Neural progenitor cell (in vitro differentiated cells): ENCODE data around the gene DCUN1D3. TPM values are rescaled to one million over a fixed set of nuclear protein-coding genes. Genes with fewer than 3 reads are reported as not detected.
"Not testable (repeated sequence)": the region's sequence is repeated elsewhere in the genome, so short reads cannot be mapped to it uniquely, and the experiment has no call there.

ENCODE experiments used
- DNase-seq: peaks from one replicate; pipeline ENCODE4 v3.0.0-alpha.2; 2016; ENCODE audit warnings: low spot score
- H2AFZ ChIP-seq: fragments of 200-600 bp; sonication (generic); replicated peaks from 2 replicates; pipeline ENCODE4 v1.6.1; 2016; ENCODE audit warnings: antibody characterized with exemption
- H3F3A ChIP-seq: fragments of 200-600 bp; sonication (generic); 2 replicates; pipeline ENCODE4 v1.6.1; 2016; ENCODE audit warnings: antibody characterized with exemption, low read depth
- H3K27ac ChIP-seq: fragments of 200-600 bp; sonication (generic); 2 replicates; pipeline ENCODE4 v1.5.1; 2016; ENCODE audit warnings: mild to moderate bottlenecking
- H3K27me3 ChIP-seq: fragments of 200-600 bp; sonication (generic); 2 replicates; pipeline ENCODE4 v1.6.1; 2016; ENCODE audit warnings: mild to moderate bottlenecking, moderate library complexity
- H3K36me3 ChIP-seq: fragments of 200-600 bp; sonication (generic); 2 replicates; pipeline ENCODE4 v1.5.1; 2016
- H3K4me1 ChIP-seq: fragments of 200-600 bp; sonication (generic); 2 replicates; pipeline ENCODE4 v1.6.1; 2016; ENCODE audit warnings: mixed run types
- H3K4me2 ChIP-seq: fragments of 200-600 bp; sonication (generic); 2 replicates; pipeline ENCODE4 v1.6.1; 2016
- H3K4me3 ChIP-seq: fragments of 200-600 bp; sonication (generic); 2 replicates; pipeline ENCODE4 v1.5.1; 2016
- H3K79me2 ChIP-seq: fragments of 200-600 bp; sonication (generic); 2 replicates; pipeline ENCODE4 v1.6.1; 2016; ENCODE audit warnings: low read depth
- H3K9ac ChIP-seq: fragments of 200-600 bp; sonication (generic); 2 replicates; pipeline ENCODE4 v1.6.1; 2016
- H3K9me3 ChIP-seq: fragments of 200-600 bp; sonication (generic); 2 replicates; pipeline ENCODE4 v1.5.1; 2016; ENCODE audit warnings: low read depth
- H4K20me1 ChIP-seq: fragments of 200-600 bp; sonication (generic); 2 replicates; pipeline ENCODE4 v1.6.1; 2016; ENCODE audit warnings: low read depth
- H3K27ac Mint-ChIP-seq: 3 replicates; pipeline ENCODE4 v1.8.0; 2021; ENCODE audit warnings: mixed read lengths
- H3K27me3 Mint-ChIP-seq: 2 replicates; pipeline ENCODE4 v1.8.0; 2022; ENCODE audit warnings: low read depth, mild to moderate bottlenecking, inconsistent platforms, moderate library complexity, mixed read lengths; ENCODE audit not compliant: insufficient read depth
- H3K36me3 Mint-ChIP-seq: 3 replicates; pipeline ENCODE4 v1.8.0; 2021; ENCODE audit warnings: mixed read lengths
- H3K4me1 Mint-ChIP-seq: 3 replicates; pipeline ENCODE4 v1.8.0; 2021; ENCODE audit warnings: mixed read lengths
- H3K4me3 Mint-ChIP-seq: 3 replicates; pipeline ENCODE4 v1.8.0; 2021; ENCODE audit warnings: mild to moderate bottlenecking, moderate library complexity, mixed read lengths
- H3K9me3 Mint-ChIP-seq: 3 replicates; pipeline ENCODE4 v1.8.0; 2020; ENCODE audit warnings: mixed read lengths
- EZH2 ChIP-seq: fragments of 200-600 bp; sonication (generic); IDR thresholded peaks from 2 replicates; pipeline ENCODE4 v1.6.1; 2017; ENCODE audit warnings: antibody characterized with exemption, mild to moderate bottlenecking, moderate library complexity
- EZH2phosphoT487 ChIP-seq: fragments of 200-600 bp; sonication (generic); IDR thresholded peaks from 2 replicates; pipeline ENCODE4 v1.6.1; 2017; ENCODE audit warnings: antibody characterized with exemption
- total RNA-seq: library from RNA; depleted of rRNA; stranded (reverse); fragments of >200 nt; gene quantifications from 2 replicates; pipeline ENCODE4 v1.2.3, GENCODE V29; 2015; ENCODE audit warnings: low replicate concordance
- TF ChIP-seq, protein P1 (sequence below): fragments of 200-600 bp; sonication (generic); IDR thresholded peaks from 2 replicates; pipeline ENCODE4 v1.5.1; 2017; ENCODE audit warnings: antibody characterized with exemption, mild to moderate bottlenecking

The DCUN1D3 gene
- total RNA-seq, 1 donor from 2014 or later: 18.2 TPM

DNA sequence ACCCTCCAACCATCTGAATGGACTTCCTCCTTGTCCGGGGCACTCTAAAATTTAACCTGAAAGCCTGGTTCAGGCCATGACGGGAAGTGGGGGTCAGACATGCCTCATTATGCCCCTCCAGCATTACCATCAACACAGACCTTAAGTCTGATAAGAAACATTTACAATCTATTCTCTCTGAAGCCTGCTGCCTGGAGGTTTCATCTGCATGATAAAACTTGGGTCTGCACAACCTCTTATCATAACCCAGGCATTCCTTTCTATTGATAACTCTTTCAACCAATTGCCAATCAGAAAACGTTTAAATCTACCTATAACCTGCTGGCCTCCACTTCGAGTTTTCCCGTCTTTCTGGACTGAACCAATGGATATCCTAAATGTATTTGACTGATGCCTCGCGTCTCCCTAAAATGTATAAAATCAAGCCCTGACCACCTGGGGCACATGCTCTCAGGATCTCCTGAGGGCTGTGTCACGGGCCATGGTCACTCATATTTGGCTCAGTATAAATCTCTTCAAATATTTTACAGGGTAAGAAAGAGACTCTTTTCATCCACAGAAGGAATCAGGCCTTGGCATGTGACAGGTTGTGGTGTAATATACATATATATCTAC lies 46.0 kb upstream of the DCUN1D3 start:
- Histone ChIP-seq H3K36me3 (no peaks in the 10 kb centered on the region), H2AFZ (no peak overlapping the region), H4K20me1 (no peaks in the 10 kb centered on the region), H3K4me3 (no peak overlapping the region), H3K4me1 (no peaks in the 10 kb centered on the region), H3K79me2 (no peaks in the 10 kb centered on the region), H3K27ac (no peak overlapping the region), H3K4me2 (no peak overlapping the region), H3K9me3 (no peaks in the 10 kb centered on the region), H3K27me3 (no peaks in the 10 kb centered on the region), H3F3A (no peaks in the 10 kb centered on the region), H3K9ac (no peak overlapping the region)
- no peaks in the 10 kb centered on the region for H3K9me3 Mint-ChIP-seq
- peaks cover 2% of the 10 kb centered on the region for H3K27me3 Mint-ChIP-seq
- no peaks in the 10 kb centered on the region for H3K36me3 Mint-ChIP-seq
- H3K4me1 Mint-ChIP-seq: no peaks in the 10 kb centered on the region
- H3K27ac Mint-ChIP-seq: no peak overlapping the region
- TF ChIP-seq, protein P1, sequence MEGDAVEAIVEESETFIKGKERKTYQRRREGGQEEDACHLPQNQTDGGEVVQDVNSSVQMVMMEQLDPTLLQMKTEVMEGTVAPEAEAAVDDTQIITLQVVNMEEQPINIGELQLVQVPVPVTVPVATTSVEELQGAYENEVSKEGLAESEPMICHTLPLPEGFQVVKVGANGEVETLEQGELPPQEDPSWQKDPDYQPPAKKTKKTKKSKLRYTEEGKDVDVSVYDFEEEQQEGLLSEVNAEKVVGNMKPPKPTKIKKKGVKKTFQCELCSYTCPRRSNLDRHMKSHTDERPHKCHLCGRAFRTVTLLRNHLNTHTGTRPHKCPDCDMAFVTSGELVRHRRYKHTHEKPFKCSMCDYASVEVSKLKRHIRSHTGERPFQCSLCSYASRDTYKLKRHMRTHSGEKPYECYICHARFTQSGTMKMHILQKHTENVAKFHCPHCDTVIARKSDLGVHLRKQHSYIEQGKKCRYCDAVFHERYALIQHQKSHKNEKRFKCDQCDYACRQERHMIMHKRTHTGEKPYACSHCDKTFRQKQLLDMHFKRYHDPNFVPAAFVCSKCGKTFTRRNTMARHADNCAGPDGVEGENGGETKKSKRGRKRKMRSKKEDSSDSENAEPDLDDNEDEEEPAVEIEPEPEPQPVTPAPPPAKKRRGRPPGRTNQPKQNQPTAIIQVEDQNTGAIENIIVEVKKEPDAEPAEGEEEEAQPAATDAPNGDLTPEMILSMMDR: no peak
- TF ChIP-seq EZH2 (no peak), EZH2phosphoT487 (no peak)
- DNase-seq: no peak
- H3K4me3 Mint-ChIP-seq: no peak overlapping the region

DNA sequence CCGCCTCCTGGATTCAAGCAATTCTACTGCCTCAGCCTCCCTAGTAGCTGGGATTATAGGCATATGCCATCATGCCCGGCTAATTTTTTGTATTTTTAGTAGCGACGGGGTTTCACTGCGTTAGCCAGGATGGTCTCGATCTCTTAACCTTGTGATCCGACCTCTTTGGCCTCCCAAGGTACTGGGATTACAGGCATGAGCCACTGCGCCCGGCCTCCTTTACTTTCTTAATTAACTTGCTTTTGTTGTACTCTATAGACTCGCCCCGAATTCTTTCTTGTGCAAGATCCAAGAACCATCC lies 45.4 kb upstream of the DCUN1D3 start:
- not testable (repeated sequence) for H3K27me3 Mint-ChIP-seq, H3K4me1 ChIP-seq, H3K9me3 ChIP-seq, H3K4me2 ChIP-seq, H2AFZ ChIP-seq, H3K27ac Mint-ChIP-seq, H3K27me3 ChIP-seq, H3K79me2 ChIP-seq, H3K9ac ChIP-seq, H3K27ac ChIP-seq, H3K36me3 Mint-ChIP-seq, DNase-seq, H3K4me3 ChIP-seq, H3K4me1 Mint-ChIP-seq, H4K20me1 ChIP-seq, H3F3A ChIP-seq, H3K9me3 Mint-ChIP-seq, H3K4me3 Mint-ChIP-seq, H3K36me3 ChIP-seq

DNA sequence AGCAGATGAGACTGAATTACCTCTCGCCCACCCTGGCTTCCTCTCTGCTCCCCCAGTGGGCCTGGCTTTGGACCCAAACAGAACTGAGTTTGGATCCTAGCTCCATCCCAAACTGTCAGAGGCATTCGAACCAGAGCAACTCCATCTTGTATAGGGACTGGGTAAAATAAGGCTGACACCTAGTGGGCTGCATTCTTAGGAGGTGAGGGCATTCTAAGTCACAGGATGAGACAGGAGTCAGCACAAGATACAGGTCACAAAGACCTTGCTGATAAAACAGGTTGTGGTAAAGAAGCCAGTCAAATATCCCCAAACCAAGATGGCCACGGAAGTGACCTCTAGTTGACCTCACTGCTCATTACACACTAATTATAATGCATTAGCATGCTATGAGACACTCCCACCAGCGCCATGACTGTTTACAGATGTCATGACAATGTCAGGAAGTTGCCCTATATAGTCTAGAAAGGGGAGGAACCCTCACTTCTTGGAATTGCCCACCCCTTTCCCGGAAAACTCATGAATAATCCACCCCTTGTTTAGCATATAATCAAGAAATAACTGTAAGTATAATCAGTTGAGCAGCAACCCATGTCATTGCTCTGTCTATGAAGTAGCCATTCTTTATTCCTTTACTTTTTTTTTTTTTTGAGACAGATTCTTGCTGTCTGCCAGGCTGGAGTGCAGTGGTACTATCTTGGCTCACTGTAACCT lies 44.9 kb upstream of the DCUN1D3 start:
- Histone ChIP-seq H3F3A (no peaks in the 10 kb centered on the region), H3K27me3 (no peaks in the 10 kb centered on the region), H3K9ac (no peak overlapping the region), H4K20me1 (no peaks in the 10 kb centered on the region), H3K79me2 (no peaks in the 10 kb centered on the region), H3K4me3 (no peak overlapping the region), H3K27ac (no peak overlapping the region), H3K9me3 (no peaks in the 10 kb centered on the region), H3K4me1 (no peaks in the 10 kb centered on the region), H3K4me2 (no peak overlapping the region), H2AFZ (no peak overlapping the region), H3K36me3 (no peaks in the 10 kb centered on the region)
- Mint-ChIP-seq H3K9me3 (no peaks in the 10 kb centered on the region), H3K27ac (no peak overlapping the region), H3K27me3 (peaks cover 2% of the 10 kb centered on the region), H3K36me3 (no peaks in the 10 kb centered on the region), H3K4me1 (no peaks in the 10 kb centered on the region), H3K4me3 (no peak overlapping the region)
- no peak for DNase-seq
- TF ChIP-seq, protein P1: no peak
- TF ChIP-seq EZH2phosphoT487: no peak
- no peak for TF ChIP-seq EZH2

DNA sequence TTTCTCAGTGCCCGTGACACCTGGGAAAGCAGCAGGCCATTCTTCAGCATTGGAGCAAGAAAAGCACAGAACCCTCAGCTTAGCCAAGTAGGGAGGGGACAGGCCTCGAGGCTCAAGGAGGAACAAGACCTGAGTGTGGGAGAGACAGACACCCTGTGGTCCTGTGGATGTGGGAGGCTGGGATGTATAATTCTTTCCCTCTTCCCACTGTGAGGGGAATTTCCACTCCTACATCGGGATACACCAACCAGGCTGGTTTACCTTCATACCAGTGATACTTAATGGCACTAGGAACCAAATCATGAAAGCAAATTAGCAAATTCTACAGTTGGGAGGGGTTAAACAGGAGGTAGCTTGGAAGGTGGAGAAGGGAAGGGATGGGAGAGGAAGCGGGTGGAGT lies 42.1 kb upstream of the DCUN1D3 start:
- H3K4me3 Mint-ChIP-seq: no peak overlapping the region
- no peak overlapping the region for H3K27ac Mint-ChIP-seq
- Histone ChIP-seq H3K4me1 (no peaks in the 10 kb centered on the region), H3K9ac (no peak overlapping the region), H3K4me2 (no peak overlapping the region), H3K79me2 (no peaks in the 10 kb centered on the region), H3K36me3 (no peaks in the 10 kb centered on the region), H3K9me3 (no peaks in the 10 kb centered on the region), H3K27me3 (no peaks in the 10 kb centered on the region), H2AFZ (no peak overlapping the region), H4K20me1 (no peaks in the 10 kb centered on the region), H3F3A (no peaks in the 10 kb centered on the region), H3K4me3 (no peak overlapping the region), H3K27ac (no peak overlapping the region)
- H3K4me1 Mint-ChIP-seq: no peaks in the 10 kb centered on the region
- peaks cover 6% of the 10 kb centered on the region for H3K27me3 Mint-ChIP-seq
- no peak for DNase-seq
- no peaks in the 10 kb centered on the region for H3K36me3 Mint-ChIP-seq
- TF ChIP-seq, protein P1: no peak
- TF ChIP-seq EZH2 (no peak), EZH2phosphoT487 (no peak)
- no peaks in the 10 kb centered on the region for H3K9me3 Mint-ChIP-seq
